ENCODE data around the gene FAM169A. TPM values are rescaled to one million over a fixed set of nuclear protein-coding genes. Genes with fewer than 3 reads are reported as not detected.

Gene FAM169A, protein sequence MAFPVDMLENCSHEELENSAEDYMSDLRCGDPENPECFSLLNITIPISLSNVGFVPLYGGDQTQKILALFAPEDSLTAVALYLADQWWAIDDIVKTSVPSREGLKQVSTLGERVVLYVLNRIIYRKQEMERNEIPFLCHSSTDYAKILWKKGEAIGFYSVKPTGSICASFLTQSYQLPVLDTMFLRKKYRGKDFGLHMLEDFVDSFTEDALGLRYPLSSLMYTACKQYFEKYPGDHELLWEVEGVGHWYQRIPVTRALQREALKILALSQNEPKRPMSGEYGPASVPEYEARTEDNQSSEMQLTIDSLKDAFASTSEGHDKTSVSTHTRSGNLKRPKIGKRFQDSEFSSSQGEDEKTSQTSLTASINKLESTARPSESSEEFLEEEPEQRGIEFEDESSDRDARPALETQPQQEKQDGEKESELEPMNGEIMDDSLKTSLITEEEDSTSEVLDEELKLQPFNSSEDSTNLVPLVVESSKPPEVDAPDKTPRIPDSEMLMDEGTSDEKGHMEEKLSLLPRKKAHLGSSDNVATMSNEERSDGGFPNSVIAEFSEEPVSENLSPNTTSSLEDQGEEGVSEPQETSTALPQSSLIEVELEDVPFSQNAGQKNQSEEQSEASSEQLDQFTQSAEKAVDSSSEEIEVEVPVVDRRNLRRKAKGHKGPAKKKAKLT
- 2.0 and 3.1 TPM in 2 replicates for total RNA-seq

DNA sequence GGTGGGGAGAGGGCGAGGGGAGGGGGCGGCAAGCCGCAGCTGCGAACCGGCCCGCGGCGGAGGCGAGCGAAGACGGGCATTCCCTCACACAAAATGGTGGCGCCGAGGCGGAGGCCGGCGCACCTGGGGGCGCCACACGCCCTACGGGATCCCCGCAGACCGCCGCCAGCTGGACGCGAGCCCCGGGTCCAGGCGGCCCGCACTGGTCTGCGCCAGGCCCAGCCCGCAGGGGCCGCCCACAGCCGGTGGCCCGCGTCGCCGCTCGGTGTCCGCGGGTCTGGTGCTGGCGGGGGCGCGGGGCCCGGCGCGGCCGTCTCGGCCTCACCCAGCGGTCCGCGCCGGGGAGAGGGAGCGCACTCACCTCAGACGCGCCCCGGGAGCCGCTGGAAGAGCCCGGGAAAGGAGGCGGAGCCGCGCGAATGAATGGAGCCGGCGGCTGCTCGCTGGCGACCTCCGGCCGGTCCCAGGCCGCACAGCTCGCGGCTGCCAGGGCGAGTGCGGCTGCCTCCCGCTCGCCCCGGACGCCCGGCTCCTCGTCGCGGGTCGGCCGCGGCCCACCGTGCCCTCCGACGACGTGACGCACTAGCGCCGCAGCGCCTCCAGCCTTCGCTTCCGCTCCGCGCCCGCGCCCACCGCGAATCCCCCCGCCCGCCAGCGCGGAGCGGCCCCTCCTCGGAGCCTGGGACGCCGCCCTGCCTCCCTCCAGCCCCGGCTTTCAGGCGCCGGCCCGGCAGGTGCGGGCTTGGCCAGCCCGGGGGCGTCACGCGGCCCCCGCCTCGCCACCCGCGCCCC is at the start of gene FAM169A:
Gene FAM169A, minus strand, starts transcription at position 584 of the 792 bp plus-strand sequence. CDS start 24,711 bp downstream, outside the sequence.

DNA sequence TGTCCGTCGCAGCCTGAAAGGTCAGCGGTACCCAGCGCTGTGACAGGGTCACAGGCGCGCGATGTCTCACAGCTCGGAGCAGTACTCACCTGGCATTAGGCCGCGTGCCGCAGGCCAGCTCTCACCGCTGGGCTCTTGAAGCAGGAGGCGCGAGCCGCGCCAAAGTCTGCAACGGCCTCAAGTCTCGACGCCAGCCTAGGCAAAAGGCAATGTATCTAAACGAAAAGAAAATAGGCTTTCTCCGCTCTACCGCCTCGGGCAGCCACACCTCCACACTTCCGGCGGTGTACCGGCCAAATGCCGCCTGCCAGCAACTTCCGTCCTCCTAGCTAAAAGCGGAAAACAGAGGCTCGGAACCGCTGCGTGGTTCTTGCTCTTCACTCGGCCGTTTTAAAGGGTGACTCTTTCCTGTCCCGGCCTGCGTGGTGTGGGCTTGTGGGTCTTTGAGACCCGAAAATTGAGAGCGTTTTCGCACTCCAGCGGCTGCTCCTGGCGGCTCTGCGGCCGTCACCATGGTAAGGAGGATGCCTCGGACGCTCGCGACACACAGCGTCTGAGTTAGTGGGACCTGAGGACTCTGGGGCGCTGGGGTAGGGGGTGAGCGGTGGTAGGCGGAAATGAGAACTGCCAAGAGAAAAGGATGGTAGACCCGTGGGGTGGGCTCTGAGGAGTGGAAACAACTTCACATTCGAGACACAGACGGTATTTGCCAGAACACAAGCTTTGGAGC is 99.2 kb downstream of the FAM169A start, which contains the start of the genes GFM2 and NSA2:
Gene GFM2, minus strand, starts transcription at position 269 of the 730 bp plus-strand sequence. CDS start 3,375 bp downstream, outside the sequence.
Gene NSA2, plus strand, starts transcription at position 401 of the 730 bp plus-strand sequence. Its CDS starts 112 bp downstream, at position 513.

Small RNA genes within 50 kb of the gene (small RNA-seq; reads per million reads assigned to genes)
- 0.12 reads per million for gene RF00561

Other genes with a start within 250 kb of the FAM169A start
- 12.6 and 22.2 TPM in 2 replicates for gene ENC1, start 225.7 kb downstream of the FAM169A start, total RNA-seq
- gene HEXB, start 181.2 kb downstream of the FAM169A start, total RNA-seq = 33.4 and 84.0 TPM in 2 replicates
- 40.8 and 52.5 TPM in 2 replicates for gene GFM2, start 99.3 kb downstream of the FAM169A start, total RNA-seq
- 70.3 and 82.1 TPM in 2 replicates for gene NSA2, start 99.1 kb downstream of the FAM169A start, total RNA-seq
- gene GCNT4, start 186.2 kb upstream of the FAM169A start, total RNA-seq = 7.5 and 17.6 TPM in 2 replicates

All from placental epithelial cell (primary cell).